ENCODE measurements around the gene LIX1. TPM values are rescaled to one million over a fixed set of nuclear protein-coding genes. Genes with fewer than 3 reads are reported as not detected.

LIX1 gene
- total RNA-seq, 2 experiments from 2014 or later = not detected

Other genes with a start within 250 kb of the LIX1 start
- gene LNPEP, start 206.5 kb downstream of the LIX1 start, total RNA-seq = 100 to 1,000 TPM; 100 to 106 TPM
- gene RIOK2, start 40.6 kb upstream of the LIX1 start, total RNA-seq = 10 to 100 TPM; 23.6 to 28.1 TPM

Measured in activated naive CD8-positive, alpha-beta T cell treated with anti-CD3 and anti-CD28 coated beads, Interleukin-2, amount 10 ng/mL, durations not matched to agents 7 days and 5 days (primary cell).